Germinal center (tissue), 1 donor: ENCODE data around the gene SSUH2.

Experiments
- DNase-seq: peaks from one replicate; pipeline ENCODE4 v3.0.0; 2012; ENCODE audit warnings: mixed read lengths, low spot score

SSUH2 gene

GRCh38 chr3:8579943-8580342, 64.7 kb downstream of the SSUH2 start:
- no peak for DNase-seq

- no peak for DNase-seq
Observed at GRCh38 chr3:8579096-8579495, 65.5 kb downstream of the SSUH2 start.

DNA sequence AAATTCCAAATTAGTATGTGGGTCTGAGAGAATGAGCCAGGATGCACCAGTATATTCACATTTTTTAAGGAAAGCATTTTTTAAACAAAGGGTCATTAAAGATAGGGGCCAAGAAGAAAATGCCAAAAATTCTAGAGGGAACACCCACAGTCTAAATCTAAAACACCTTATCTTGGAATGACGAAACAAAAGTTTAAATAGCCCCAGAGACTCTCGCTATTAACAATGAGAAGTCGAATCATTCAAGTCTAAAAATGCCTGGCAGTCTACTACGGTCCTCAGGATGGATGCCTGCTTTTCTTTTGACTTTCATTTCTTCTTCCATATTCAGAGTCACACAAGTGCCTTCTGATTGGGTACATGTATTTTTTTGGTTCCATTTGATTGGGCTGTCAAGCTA, 66.3 kb downstream of the SSUH2 start:
- DNase-seq = no peak

- DNase-seq = no peak
Observed at GRCh38 chr3:8576841-8577571, 67.6 kb downstream of the SSUH2 start.

- DNase-seq = no peak
Observed at GRCh38 chr3:8576436-8576835, 68.2 kb downstream of the SSUH2 start.

DNA sequence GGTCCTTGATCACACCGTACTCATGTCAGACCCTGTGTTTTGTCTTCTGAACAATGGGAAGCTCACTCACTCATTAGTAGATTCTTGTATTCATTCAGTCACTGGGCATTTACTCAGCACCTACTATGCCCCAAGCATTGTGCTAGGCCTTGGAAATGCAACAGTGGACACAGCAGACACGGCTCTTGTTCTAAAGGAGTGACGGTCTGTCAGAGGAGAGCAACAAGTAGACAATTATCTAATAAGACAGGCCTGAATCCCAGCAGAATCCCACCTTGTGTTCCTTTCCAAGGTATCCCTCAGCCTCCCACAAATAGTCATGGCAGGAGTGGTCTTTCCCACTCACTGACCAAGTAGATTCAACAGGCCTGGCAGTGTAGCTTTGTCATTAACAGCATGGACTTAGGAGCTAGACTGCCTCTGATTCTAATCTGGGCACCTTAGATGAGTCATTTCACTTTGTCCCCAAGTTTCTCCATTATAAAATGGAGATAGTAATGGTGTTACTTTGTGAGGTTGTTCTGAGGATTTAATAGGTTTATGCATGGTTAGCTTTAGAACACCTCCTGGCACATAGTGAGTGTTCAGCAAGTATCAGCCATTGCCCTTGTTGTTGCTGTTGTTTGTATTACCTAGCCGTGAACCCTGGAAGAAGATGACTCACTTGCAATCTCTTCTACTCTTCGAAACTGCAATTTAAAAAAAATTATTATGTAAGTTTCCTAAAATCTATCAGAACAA, 69.1 kb downstream of the SSUH2 start:
- DNase-seq = no peak

DNA sequence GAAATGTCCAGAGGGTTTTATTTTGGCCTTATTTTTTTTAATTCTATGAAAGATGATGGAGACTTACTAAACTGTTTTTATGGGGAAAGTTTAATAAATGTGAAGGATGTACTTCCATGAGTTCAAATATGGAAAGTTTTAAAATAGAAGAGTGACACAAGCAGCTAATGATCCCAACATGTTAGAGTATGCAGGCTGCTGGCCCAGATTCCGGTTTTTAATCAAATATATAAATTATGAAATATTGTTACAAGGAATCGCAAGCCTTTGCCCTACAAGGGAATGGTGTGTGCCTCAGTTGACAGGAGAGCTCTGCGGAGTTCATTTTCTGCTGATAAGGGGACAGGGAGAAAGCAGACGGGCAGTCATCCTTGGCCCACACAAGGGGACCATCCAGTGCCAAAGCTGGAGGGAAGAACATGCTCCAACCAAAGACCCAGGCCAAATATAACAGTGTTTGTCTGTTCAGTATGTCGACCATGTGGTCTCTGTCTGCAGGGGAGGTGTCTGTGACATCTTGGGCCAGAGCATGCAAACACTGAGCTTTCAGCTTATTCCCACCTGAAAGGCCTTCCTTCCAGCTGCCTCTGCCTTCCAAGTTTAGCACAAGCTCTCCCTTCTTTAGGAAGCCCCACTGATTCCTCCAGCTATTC, 69.8 kb downstream of the SSUH2 start:
- DNase-seq = no peak

DNA sequence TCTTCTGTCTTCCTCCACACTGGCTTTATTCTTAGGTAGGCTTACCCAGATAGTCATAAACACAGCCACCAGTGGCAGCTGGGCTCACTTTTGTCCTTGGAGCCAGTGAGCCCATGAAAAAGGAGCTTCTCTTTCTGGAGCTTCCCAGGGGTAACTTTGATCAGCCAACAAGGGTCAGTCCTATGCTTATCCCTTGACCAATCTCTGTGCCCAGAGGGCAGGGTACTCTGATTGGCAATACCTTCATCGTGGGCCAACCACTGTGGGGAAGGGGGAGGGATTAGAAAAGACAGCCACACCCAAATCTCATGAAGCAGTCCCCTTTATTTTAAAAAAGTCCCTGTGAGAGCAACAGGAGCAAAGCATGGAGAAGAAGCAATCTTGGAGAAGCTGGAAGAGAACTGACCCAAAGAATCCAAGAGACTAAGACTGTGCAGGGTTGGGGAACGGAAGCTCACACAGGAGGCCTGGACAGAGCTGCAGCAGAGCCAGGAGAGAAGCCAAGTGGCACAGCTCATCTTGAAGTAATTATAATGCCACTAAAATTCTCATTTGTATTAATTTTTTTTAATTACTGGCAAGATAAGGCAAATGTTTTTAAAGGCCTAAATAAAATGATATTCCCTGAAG, 70.4 kb downstream of the SSUH2 start:
- DNase-seq = no peak

GRCh38 chr3:8573342-8573926, 71.2 kb downstream of the SSUH2 start:
- DNase-seq = no peak

DNA sequence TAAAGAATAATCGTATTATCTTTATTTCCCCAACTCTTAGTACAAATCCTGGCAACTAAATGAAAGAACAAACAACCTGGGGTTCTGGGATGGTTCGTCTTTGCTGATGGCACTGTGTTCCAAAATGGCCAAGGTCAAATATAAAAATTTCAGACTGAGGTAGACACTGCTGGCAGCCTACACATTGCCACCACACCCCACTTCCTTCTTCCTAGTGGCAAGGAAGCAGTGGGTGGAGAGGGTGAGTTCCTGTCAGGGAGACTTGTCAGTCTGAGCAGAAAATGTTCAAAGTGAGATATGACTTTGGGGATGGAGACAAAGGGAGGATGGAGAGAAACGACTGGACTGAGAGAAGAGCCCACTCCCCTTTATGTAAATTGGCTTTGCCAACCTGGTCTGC, 73.3 kb downstream of the SSUH2 start:
- no peak for DNase-seq
